GM19025 (cell line): ENCODE data around the gene RIC1.
"Not testable (repeated sequence)": the region's sequence is repeated elsewhere in the genome, so short reads cannot be mapped to it uniquely, and the experiment has no call there.

Experiments
- ATAC-seq: cut with Tn5 transposase; IDR thresholded peaks from one replicate; pipeline ENCODE4 v1.9.1; 2021; ENCODE audit warnings: mild to moderate bottlenecking, low read depth, moderate library complexity; ENCODE audit not compliant: unreplicated experiment

Gene RIC1

DNA sequence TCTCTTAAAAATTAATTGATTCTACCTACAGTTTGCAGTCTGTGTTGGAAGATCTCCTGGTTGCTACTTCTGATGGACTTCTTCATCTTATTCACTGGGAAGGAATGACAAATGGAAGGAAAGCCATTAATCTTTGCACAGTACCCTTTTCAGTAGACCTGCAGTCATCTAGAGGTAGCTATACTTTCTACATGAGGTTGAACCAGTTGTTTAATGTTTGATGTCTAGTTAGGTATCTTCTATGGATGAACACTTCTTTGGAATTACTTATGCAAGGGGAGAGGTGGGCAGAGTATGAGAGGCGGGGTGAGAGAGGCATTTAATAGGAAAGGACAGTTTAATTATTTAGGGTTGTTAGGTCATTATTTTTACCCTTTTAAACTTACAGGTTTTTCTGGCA, 91.2 kb downstream of the RIC1 start:
- no peak for ATAC-seq

DNA sequence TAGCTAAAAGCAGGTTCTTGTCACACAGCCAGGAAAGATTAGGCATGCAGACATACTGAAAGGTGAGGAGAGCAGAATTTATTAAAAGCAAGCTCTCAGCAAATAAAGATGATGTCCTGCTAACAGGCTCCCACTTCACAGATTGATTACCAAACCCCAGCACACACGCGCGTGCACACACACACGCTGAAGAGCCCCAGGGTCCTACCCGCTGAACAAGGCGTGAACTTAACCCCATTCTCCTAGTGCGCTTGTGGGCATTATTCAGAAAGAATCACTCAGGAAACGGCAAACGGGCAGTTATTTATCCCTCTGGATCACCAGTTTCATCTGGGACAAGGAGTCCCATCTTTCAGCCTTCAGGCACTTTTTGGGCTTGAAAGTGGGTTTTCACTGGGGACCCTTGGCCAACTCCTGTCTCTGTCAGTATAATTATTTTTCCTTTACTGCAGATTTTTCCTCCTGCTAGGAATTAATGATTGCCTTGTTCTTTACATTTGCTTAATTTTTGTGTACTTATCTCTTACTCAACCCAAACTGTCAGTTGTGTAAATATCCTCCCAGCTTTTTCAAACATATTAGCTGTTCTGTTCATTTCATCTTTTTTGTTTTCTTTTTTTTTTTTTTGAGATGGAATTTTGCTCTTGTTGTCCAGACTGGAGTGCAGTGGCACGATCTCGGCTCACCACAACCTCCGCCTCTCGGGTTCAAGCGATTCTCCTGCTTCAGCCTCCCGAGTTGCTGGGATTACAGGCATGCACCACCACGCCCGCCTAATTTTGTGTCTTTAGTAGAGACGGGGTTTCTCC, 92.6 kb downstream of the RIC1 start:
- ATAC-seq = no peak

DNA sequence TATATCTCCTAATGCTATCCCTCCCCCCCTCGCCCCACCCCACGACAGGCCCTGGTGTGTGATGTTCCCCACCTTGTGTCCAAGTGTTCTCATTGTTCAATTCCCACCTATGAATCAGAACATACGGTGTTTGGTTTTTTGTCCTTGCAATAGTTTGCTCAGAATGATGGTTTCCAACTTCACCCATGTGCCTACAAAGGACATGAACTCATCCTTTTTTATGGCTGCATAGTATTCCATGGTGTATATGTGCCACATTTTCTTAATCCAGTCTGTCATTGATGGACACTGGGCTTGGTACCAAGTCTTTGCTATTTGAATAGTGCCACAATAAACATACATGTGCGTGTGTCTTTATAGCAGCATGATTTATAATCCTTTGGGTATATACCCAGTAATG, 93.8 kb downstream of the RIC1 start:
- not testable (repeated sequence) for ATAC-seq

DNA sequence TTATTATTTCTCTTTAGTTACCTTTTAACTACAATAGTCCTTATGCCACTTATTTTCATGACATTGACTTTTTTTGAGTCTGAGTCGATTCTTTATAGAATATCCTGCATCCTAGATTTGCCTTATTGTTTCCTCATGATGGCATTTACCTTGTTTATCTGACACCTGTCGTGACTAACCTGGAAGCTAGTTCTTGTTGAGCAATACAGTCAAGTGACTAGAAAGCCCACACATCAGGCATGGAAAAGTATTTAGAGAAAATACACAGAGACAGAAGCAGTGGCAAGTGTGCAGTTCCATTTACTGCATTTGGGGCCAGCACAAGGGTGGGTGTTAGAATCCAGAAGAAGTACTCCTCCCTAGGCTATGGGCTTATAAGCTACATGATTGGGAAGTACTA, 106.2 kb downstream of the RIC1 start:
- no peak for ATAC-seq

DNA sequence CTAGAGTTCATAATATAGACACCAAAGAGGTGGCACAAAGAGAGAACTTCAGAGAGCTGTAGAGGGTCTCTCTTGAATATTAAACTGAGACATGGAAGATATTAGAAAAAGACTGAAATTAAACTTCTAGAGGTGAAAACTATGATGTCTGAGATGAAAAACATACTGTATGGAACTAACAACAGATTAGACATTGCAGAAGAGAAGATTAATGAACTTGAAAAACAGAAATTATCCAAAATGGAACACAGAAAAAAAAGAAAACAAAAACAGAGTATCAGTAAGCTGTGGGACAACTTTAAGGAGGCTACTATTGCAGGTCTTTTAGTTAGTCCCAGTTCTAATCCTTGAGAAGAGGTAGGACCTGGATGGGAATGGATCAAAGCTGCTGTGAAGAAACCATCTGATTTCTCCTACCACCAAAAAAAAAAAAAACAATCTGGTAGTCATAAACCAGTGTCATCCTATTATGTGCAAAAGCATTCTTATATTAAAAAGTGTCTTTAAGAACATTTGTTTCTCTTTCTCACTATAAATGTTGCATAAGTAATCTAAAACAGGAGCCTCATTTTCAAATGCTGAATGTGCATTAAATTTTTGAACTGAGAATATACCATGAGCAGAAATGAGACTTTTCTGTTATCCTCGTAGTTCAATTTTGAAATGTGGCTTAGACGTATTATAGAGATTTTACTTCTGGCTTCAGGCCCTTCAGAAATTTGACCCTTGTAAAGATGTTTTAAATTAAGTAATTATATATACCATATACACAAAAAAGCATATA, 107.8 kb downstream of the RIC1 start:
- no peak for ATAC-seq

DNA sequence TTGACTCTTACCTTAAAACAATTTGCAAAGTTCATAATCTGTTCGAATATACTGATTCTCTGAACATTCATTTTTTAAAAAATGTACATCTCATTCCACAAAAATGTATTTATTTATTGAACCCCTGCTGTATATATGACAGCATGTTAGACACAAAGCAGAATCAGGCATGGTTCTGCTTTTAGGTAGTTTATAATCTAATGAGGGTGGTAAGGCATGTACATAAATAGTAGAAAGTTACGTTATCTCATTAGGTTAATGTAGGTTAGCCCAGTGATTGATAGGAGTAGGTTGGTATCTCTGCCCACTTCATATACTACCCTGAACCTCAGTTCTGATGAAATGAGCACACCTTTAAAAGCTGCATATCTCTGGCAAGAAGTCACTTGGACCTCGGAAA, 114.2 kb downstream of the RIC1 start:
- no peak for ATAC-seq

DNA sequence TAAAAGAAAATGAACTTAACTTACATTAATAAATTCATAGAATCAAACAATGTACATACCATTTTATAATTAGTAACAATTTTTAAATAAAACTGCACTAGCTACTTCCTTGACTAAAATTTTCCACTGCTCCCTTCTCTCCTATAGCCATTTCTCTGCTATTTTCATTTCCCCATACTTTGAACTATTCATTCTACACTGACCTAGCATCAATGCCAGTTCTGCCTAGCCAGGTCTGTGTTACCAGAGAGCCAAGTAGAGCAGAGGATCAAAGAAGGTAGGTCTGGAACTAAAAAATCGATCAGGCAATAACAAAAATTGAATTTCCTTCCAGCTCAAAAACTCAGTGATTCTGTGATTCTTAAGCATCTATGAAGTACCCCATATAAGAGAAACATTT, 119.5 kb downstream of the RIC1 start:
- ATAC-seq = no peak

DNA sequence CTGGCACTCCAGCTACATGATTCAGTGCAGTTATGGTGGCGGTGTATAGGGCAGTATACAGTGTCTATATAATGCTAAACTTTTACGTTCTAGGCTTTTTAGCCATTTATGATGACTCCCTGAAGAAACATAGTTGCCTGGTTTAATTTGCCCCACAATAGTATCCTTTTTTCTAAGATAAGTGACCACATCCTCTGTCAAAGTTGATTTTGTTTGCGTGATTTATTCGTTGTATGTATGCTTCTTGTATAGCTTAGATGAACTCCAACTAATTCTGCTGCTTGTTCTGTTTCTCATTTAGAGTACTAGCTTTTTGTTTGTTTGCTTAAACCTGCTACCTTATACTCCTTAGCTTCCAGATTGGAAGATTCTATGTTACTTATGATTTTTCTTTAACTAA, 120.4 kb downstream of the RIC1 start:
- no peak for ATAC-seq

DNA sequence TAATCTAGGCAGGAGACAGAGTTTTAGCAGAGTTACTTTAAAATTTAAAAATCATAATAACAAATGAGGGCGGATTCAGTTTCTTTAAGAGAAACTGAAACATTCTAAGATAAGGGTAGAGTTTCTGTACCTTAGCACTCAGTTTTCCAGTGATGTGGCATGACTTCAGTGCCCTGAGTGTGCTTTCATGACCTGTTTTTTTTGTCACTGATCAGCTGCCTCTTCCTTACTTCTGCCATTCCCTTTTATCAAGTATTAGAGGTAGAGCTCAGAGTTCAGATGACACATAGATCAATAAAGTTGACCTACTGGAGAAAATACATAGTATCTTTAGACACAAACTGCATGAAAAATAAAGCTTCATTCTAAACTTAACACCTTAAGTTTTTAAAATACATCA, 121.7 kb downstream of the RIC1 start:
- no peak for ATAC-seq

DNA sequence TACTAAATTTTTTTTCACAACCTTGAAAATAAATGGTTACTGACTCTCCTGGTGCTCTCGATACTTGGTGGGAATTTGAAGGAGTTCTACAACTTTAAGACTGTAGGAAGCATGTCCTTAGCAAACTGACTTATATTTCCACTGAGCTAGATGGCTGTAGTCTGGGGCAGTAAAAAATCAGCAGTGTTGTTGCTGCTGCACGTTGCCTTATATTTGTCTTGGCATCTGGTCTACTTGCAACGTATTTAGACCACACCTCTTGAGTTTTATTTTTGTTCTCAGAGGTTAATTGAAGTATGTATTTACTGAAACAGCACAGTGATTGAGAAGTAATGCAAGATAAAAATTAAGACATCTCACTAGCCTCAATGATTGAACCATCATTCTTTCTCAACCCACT, 127.7 kb downstream of the RIC1 start:
- no peak for ATAC-seq

DNA sequence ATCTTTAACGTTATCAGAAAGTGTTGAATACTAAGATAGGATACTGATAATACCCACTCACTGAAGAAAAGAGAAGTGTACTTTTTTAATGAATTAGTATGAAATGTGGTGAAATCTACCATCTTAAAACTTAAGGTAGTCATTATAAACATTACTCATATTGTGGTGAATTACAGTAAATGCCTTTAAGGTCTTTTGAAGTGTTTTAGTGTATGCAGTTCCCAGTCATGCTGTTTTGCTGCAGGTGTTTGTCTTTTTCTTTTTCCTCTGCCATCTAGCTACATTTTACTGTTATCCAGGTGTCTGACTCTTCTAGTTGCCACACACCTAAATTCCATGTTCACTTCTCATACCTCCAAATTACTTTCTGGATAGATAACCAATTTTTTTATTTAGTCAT, 131.4 kb downstream of the RIC1 start:
- ATAC-seq = no peak

DNA sequence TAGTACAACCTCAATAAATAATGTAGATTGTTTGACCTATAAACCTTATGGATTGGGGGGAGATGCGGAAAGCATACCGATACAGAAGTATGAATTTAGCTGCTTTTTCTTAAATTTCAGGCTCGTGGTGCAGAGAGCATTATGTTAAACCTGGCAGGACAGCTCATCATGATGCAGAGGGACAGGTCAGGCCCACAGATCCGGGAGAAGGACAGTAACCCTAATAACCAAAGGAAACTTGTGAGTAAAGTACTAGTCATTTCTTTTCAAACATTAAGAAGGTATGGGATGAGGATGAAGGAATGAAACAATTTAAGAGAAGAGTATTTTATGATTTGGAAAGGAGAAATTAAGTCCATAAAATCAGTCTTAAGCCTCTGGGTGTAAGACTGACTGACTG, 133.5 kb downstream of the RIC1 start:
- ATAC-seq = no peak

DNA sequence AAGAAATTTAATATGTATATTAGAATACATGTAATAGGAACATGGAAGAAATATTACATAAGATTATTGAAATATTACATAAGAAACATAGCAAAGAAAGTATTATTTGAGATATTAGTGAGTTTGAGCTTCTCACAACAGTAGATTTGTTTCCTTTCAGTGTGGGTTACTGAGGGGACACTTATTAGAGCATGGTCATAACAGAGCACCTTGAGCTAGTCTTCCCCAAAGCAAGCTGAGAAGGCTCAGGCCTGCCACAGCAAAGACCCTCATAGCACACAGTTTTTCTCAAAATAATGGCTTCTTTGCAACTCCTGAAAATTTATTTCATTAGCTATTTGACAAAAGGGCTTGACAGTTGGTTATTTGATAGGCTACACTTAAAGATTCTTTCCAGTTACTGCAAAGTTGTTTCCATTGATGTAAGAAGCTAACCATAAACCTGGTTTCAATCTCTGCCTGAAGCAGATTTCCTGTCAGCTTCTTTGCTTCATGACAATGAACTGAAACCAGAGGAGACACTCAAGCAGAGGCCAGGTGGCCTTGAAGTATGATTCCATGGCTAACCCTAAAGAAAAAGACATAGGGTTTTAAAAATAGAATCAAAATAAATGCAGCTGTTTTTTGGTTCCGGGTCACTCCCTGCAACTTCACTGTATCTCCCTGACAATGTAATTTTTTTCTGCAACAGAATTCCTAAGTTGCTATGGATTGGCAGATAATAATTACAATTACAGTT, 135.4 kb downstream of the RIC1 start:
- ATAC-seq = peak; percentile 75

DNA sequence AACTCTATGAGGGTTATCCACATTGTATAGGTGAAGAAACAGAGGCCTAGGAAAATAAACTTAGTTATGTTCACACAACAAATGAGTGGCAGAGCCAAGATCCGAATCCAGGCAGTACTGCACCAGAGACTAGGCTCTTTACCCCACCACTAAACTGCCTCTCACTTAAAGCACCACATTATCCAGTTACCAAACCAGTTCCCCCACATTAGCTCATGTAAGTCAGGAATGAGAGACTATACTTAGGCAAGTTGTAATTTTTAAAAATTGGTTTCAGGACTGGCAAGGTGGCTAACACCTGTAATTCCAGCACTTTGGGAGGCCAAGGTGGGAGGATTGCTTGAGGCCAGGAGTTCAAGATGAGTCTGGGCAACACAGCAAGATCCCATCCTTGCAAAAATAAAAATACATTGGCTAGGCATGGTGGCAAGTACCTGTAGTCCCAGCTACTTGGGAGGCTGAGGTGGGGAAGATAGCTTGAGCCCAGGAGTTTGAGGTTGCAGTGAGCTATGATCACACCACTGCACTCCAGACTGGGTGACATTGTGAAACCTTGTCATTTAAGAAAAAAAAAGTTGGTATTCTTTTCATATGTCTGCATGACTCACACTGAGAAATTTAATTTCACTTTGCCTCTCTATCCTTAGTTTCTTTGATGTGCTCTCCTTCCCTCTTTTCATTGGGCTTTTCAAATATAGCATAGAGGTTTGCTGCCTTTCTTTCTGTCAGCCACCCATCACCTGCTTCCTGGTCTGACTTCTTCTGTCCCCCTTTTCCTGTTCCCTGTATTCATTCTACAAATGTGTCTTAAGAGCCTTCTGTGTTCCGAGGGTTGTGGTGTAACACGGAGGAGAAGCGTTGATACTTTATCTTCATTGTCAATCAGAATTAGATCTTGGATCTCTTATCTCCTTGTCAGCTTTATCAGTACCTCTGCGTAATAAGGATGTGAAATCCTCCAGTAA, 139.3 kb downstream of the RIC1 start:
- no peak for ATAC-seq

DNA sequence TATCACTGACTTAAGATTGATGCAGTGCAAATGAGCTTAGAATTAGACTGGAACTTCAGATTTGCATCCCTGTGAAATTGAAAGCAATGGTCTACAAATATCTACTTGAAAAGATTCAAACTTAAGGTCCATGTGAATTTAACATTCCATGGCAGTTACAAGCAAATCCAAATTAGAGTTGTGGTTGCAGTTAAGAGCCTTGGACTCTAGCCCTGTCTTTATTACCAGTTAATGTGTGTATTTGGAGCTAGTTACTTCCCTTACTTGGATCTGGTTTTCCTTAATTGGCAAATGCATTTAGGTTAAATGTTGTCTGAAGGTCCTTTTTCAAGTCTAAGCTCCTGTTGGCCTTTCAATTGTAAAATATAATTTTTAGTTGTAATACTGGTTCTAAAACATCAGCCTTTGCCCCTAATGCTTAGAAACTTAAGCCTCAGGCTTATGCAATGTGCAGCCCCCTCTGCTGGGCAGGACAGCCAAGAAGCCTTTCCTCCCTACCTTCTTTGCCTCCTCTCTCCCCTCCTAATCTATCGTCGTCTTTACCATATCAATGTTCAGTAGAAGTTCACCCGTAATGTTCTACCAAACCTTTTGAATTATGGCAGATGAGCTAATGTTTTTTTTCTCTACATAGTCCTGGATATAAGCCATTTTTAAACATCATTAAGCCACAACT, 144.6 kb downstream of the RIC1 start:
- ATAC-seq = no peak

DNA sequence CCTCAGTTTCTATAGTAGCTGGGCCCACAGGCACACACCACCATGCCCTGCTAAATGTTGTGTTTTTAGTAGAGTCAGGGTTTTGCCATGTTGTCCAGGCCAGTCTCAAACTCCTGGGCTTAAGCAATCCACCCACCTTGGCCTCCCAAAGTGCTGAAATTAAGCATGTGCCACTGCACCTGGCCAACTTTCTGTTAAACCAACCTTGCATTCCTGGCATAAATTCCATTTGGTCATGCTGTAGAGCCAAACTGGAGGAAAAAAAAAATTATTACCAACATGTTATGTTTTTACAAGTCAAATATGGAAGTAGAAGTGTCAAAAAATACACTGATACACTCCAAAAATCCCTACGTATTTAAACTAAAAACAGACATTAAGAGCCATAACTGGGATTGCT, 149.9 kb downstream of the RIC1 start:
- no peak for ATAC-seq

DNA sequence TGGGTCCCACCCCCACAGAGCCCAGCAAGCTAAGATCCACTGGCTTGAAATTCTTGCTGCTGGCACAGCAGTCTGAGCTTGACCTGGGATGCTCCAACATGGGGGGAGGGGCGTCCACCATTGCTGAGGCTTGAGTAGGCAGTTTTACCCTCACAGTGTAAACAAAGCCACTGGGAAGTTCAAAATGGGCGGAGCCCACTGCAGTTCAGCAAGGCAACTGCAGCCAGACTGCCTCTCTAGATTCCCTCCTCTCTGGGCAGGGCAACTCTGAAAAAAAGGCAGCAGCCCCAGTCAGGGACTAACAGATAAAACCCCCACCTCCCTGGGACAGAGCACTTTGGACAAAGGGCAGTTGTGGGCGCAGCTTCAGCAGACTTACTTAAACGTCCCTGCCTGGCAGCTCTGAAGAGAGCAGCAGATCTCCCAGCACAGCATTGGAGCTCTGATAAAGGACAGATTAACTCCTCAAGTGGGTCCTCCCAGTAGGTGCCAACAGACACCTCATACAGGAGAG, 150.9 kb downstream of the RIC1 start:
- not testable (repeated sequence) for ATAC-seq

DNA sequence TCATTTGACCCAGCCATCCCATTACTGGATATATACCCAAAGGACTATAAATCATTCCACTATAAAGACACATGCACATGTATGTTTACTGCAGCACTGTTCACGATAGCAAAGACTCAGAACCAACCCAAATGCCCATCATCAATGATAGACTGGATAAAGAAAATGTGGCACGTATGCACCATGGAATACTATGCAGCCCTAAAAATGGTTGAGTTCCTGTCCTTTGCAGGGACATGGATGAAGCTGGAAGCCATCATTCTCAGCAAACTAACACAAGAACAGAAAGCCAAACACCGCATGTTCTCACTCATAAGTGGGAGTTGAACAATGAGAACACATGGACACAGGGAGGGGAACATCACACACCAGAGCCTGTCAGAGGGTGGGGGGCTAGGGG, 154.5 kb downstream of the RIC1 start:
- not testable (repeated sequence) for ATAC-seq

DNA sequence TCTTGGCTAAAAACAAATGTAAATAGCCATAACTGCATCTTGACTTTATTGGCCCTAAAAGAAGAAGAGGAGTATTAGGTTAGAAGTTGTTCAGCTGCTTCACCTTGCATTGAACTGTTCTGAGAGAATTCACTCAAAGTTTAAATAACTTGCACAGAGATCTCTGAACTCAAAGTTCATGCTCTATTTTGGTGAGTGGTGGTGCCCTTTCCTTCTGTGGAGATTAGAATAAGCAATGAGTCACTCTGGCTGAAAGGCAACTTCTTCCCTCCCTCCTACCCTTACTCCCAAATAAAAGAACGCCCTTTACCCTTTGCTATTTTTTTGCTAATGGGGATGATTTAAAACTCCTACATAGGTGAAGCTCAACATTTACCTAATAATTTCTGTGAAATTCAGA, 155.1 kb downstream of the RIC1 start:
- ATAC-seq = no peak
